Body of pancreas (tissue), 4 donors: ENCODE data around the gene WBP1L.

Experiments
- CTCF ChIP-seq, 7 experiments: fragments of 450-650 bp in 4 of 7; fragments of 200-600 bp in 3 of 7; sonication (generic) in 3 of 7; IDR thresholded peaks; one replicate each; pipeline ENCODE4 v1.5.1; 2016 to 2019; ENCODE audit warnings: antibody characterized with exemption in 7 of 7
- POLR2A ChIP-seq, 3 donors: fragments of 450-650 bp; IDR thresholded peaks; one replicate each; pipeline ENCODE4 v1.6.1; 2016; ENCODE audit warnings: antibody characterized with exemption in 3 of 3, mild to moderate bottlenecking in 2 of 3

- TF ChIP-seq POLR2A (IDR thresholded peaks at IDR 0.05) (no peak), CTCF (IDR thresholded peaks at IDR 0.05) (no peak)
Observed at GRCh38 chr10:102764470-102765161, 20.9 kb downstream of the WBP1L start.
